Suprapubic skin (tissue), 4 donors: ENCODE data around the gene SMG6.

Source experiments
- EP300 ChIP-seq: sonication (generic); formaldehyde crosslinking; IDR thresholded peaks from one replicate; pipeline ENCODE4 v1.6.1; 2017; ENCODE audit warnings: antibody characterized with exemption
- POLR2AphosphoS5 ChIP-seq, 3 donors: sonication (generic); formaldehyde crosslinking; IDR thresholded peaks; one replicate each; pipeline ENCODE4 v1.6.1; 2017; ENCODE audit warnings: antibody characterized with exemption in 3 of 3
- TF ChIP-seq, protein P1 (sequence below), 2 donors: fragments of 200-600 bp in 1 of 2; fragments of 450-650 bp in 1 of 2; sonication (generic) in 1 of 2; IDR thresholded peaks; one replicate each; pipeline ENCODE4 v1.5.1; 2016 to 2019; ENCODE audit warnings: antibody characterized with exemption in 2 of 2, mild to moderate bottlenecking in 1 of 2, moderate library complexity in 1 of 2

DNA sequence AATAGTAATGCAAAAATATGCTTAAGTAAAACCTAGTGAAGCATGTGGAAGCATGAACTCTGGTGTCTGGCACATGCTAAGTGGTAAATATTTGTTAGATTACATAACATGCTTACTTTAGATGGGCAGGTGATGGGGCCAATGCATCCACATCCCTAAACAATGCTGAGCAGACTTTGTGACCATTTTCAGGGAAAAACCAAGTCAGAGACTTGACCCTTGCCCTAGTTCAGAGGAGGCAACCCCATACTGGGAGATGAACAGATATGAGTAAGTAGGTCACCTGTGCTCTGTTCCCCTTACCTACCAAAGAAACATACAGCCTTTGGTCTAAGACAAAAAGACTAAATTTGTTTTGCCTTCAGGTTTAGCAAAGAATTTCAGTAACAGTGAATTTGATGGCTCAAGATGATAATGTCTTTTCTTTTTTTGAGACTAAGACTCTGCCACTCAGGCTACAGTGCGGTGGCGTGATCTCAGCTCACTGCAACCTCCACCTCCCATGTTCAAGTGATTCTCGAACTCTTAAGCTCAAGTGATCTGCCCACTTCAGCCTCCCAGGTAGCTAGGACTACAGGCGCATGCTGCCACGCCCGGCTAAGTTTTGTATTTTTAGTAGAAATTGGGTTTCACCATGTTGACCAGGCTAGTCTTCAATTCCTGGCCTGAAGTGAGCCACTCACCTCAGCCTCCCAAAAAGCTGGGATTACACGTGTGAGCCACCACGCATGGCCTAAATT lies 157.3 kb downstream of the SMG6 start:
- TF ChIP-seq, protein P1, sequence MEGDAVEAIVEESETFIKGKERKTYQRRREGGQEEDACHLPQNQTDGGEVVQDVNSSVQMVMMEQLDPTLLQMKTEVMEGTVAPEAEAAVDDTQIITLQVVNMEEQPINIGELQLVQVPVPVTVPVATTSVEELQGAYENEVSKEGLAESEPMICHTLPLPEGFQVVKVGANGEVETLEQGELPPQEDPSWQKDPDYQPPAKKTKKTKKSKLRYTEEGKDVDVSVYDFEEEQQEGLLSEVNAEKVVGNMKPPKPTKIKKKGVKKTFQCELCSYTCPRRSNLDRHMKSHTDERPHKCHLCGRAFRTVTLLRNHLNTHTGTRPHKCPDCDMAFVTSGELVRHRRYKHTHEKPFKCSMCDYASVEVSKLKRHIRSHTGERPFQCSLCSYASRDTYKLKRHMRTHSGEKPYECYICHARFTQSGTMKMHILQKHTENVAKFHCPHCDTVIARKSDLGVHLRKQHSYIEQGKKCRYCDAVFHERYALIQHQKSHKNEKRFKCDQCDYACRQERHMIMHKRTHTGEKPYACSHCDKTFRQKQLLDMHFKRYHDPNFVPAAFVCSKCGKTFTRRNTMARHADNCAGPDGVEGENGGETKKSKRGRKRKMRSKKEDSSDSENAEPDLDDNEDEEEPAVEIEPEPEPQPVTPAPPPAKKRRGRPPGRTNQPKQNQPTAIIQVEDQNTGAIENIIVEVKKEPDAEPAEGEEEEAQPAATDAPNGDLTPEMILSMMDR (IDR thresholded peaks at IDR 0.05), result no peak
- no peak for TF ChIP-seq POLR2AphosphoS5 (IDR thresholded peaks at IDR 0.05)
- no peak for TF ChIP-seq EP300
